Suprapubic skin (tissue), 3 donors: Measurements from ENCODE around the gene RNU6-8.

ENCODE experiments used
- CTCF ChIP-seq, 2 donors: fragments of 200-600 bp in 1 of 2; fragments of 450-650 bp in 1 of 2; sonication (generic) in 1 of 2; IDR thresholded peaks; one replicate each; pipeline ENCODE4 v1.5.1; 2016 to 2019; ENCODE audit warnings: antibody characterized with exemption in 2 of 2, mild to moderate bottlenecking in 1 of 2, moderate library complexity in 1 of 2
- EP300 ChIP-seq: sonication (generic); formaldehyde crosslinking; IDR thresholded peaks from one replicate; pipeline ENCODE4 v1.6.1; 2017; ENCODE audit warnings: antibody characterized with exemption

GRCh38 chr14:32225378-32225920, 22.4 kb upstream of the RNU6-8 start:
- TF ChIP-seq CTCF (IDR thresholded peaks at IDR 0.05) (no peak), EP300 (no peak)
